ACHN (cell line): ENCODE results near the gene LCA5.
"Not testable (repeated sequence)": the region's sequence is repeated elsewhere in the genome, so short reads cannot be mapped to it uniquely, and the experiment has no call there.

ENCODE experiments used
- DNase-seq: peaks from one replicate; pipeline ENCODE4 v3.0.0-alpha.2; 2015
- in situ Hi-C: cut with HindIII; loops from 2 replicates; pipeline ENCODE4 v1.10.0; 2017; ENCODE audit warnings: low sequenced_read_pairs, low pct_ligation_motif_present, low pct_unique_long_range_greater_than_20kb

The LCA5 gene

DNA sequence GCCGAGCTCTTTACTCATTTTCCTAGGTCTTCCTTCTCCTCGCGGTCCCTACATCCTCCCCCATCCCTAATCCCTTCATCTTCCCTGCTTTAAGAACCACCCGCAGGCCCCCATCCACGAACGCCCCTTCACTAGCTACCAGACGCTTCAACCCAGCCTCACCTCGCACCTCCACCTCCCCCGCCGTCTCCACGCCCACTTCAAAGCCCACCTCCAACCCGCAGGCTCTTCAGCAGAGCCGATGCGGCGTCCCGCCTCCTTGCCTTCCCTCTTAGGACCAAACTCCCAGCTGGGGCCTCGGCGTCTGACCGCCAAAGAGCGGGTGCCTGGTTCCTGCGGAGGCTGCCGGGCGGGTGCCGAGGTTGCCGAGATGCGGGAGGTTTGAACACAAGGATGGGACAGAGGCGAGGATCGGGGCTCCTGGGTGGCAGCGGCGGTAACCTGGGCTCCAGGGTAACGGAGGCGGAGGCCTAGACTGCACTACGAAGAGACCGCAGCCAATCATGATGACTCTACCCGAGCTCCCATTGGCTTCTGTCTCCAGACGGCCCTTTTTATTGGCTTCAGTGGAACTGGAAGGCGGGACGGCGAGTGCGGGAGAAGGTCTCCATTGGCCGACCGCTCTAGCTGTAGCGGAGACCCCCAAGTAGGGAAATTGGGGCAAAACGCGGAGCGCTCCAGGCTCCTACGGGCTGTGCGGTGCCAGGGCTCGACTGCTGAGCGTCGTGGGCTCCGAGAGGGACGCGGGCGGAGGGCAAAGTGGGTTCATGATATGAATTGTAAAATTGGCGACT is at the start of gene LCA5:
TSS of gene LCA5 (minus strand) at position 477 of the 794 bp plus-strand sequence. CDS start 18,536 bp downstream, outside the sequence.
- peak; percentile 96 for DNase-seq
- in situ Hi-C loops: no loop called here

DNA sequence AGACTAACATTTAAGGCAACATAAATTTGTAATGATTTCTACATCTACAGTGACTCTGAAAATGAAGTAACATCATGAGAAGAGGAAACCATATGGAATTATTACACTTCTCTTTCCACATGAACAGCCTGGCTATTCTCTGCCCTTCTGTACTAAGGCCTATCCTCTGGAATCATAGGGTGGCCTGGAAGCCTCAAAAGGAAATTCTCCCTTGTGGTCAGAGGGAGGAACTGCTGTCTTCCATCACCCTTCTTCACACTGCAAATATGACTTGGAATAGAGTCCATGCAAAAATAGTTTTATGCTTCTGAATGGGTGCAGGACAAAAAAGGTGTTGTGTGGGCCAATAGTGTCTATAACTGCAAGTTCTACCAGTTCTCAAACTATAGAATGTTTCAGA is 49.3 kb upstream of the LCA5 start:
- in situ Hi-C loops: no loop called here
- DNase-seq: peak; percentile 56

DNA sequence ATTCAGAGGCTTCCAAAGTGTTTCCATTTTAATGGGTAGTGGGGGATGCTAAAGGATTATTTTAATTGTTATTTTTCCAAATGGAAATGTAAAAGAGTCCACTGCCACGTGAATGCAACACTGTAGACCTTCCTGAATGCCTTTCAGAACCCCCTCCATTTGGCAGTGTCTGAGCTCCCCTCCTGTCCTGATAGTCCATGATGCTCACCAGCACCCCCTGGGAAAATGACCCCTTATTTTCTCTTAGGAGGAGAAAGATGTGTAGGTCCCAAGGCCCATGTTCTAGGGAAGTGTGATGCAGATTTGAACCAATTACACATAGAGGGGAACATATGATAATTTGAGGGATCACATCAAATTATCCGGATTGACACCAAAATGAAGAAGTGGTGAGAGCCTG is 47.1 kb upstream of the LCA5 start:
- in situ Hi-C loops: no loop called here
- DNase-seq: no peak

DNA sequence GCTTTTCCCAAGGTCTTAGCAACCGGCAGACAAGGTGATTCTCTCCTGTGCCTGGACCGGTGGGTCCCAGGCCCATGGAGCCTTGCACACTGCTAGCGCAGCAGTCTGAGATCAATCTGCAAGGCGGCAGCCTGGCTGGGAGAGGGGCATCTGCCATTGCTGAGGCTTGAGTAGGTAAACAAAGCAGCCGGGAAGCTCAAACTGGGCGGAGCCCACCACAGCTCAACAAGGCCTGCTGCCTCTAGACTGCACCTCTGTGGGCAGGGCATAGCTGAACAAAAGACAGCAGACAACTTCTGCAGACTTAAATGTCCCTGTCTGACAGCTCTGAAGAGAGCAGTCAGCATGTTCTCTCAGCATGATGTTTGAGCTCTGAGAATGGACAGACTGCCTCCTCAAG is 40.7 kb upstream of the LCA5 start:
- in situ Hi-C loops, DNase-seq: not testable (repeated sequence)

DNA sequence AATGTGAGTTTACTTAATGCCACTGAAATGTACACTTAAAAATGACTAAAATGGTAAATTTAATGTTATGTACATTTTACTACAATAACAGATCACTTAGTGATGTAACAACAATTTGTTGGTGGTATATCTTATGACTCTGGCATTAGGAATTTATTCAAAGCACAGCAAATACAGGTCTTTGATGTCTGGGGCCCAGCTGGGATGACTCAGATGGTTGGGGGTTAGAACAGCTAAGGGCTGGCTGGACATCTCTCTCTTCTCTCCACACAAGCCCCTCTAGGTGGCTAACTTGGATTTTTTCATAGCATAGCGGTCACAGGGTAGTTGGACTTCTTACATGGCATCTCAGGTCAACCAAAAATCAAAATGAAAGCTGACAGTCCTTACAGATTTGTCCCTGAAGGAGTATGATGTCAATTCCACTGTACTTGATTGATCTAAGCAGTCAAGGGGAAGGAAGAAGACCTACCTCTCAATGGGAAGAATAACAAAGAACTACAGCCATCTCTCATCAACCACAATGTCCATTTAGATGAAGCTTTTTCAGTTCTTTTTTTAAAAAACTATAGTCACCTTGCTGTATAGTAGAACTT is 37.5 kb upstream of the LCA5 start:
- DNase-seq: peak; percentile 20
- in situ Hi-C loops: no loop called here

DNA sequence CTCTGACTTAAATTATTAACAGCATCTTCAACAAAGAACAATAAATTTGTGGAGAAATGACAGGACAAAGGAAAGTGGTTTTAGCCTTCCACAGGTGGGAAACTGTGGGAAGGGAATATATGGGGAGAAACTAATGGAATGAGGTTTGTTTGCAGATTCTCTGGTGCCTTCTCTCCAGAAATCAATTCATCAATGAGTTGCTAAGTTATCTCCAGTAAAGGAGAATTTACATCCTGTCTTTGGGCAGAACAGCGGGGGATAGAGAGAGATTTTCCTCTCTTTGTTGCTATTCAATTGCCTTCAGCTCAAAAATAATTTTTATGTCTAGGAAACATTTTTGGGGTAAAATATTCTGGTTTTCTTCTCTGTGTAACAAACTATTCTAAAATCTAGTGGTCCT is 36.9 kb upstream of the LCA5 start:
- no peak for DNase-seq
- in situ Hi-C loops: no loop called here

DNA sequence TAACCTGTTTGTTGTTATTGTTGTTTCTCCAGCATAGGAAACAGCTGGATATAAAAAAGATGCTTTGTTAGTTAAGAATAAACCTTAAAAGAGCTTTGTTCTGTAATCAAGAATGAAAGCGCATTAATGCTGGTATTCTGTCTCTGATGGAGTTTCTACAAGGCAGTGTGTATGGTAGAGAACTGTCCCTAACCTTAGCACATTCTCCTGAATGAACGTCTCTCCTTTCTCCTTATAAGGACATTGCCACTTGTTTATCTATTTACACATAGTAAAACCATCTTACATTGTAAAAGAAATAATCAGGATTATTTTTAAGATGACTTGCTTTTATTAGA is 33.8 kb upstream of the LCA5 start:
- in situ Hi-C loops: no loop called here

DNA sequence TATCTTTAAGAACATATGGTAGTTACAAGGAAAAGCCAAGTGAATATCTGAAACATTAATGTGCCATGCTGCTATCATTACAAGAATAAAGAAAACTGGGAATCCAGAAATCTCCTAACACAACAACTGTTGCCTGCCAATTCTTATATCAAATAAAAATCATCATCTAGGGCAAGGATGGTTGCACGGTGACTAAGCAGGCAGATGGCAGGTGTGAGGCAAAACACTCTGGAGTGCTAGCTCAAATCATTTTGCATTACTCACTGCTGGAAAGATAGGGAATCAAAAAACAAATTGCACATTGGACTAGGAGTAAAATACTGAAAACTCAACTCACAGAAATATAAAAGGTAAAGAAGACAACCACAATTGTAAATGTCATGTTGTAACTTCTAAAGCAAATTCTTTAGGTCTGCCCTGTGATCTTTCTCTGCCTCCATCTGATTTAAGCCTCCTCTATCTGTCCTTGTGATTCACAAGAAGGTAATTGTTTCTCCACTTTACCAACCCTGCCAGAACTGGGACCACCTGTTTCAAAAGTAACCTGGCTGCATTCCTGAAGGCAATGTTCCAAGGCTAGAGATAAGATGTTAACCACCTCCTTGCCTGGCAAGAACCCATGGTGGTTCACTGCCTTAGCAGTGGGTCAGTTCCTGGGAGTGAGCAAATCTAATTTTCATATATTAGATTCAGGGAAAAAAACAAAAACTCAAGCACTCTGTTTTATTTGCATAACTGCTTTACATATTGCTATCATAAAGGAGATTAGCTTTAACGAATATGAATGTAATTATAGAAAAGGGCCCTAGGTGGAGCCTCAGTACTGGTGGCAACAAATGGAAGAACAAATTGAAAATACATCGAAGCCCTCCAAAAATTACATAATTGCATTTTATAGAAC is 33.1 kb upstream of the LCA5 start:
- in situ Hi-C loops: no loop called here
- DNase-seq: peak; percentile 72

More for the DNA sequence above, 33.8 kb upstream of the LCA5 start:
- no peak for DNase-seq

DNA sequence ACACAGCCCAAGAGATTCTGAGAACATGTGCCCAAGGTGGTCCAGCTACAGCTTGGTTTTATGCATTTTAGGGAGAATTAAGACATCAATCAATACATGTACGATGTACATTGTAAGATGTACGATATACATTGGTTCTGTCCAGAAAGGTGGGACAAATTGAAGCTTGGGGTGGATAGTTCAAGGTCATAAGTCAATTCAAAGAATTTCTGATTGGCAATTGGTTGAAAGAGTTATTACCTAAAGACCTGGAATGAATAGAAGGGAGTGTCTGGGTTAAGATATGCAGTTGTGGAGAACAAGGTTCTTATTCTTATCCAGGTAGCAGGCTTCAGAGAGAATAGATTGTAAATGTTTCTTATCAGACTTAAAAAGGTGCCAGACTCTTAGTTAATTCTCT is 31.8 kb upstream of the LCA5 start:
- no peak for DNase-seq
- in situ Hi-C loops: no loop called here

DNA sequence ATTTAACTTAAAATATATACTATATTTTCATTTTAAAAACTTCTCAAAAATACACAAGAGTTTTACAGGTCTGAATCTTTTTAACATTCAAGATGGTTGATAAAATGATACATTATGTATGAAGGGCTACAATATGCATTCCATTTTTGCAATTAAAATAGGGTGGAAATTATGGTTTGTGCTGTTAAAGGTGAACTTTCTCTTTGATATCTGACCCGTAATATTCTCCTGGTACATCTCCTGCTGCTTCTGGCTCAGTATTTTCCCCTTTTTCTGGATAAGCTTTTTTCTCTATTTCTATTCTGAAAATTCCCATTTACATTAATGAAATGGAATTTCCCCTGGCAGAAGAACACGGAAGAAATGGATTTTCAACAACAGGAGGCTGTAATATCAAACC is 27.4 kb upstream of the LCA5 start:
- DNase-seq: no peak
- in situ Hi-C loops: no loop called here

DNA sequence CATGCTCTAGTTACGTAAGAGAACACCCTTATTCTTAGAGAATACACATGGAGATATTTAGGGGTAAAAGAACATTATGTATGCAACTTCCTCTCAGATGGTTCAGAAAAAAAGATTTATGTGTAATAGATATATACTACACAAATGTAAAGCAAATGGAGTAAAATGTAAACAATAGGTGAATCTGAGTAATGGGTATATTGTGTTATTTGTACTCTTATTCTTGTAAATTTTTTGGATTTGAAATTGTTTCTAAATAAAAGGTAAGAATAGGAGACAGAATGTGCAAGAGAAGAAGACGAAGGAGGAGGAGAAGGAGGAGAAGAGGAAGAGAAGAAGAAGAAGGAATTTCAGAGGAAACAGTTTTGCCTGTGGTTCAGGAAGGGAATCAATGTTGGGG is 22.5 kb upstream of the LCA5 start:
- in situ Hi-C loops: no loop called here
- DNase-seq: no peak

DNA sequence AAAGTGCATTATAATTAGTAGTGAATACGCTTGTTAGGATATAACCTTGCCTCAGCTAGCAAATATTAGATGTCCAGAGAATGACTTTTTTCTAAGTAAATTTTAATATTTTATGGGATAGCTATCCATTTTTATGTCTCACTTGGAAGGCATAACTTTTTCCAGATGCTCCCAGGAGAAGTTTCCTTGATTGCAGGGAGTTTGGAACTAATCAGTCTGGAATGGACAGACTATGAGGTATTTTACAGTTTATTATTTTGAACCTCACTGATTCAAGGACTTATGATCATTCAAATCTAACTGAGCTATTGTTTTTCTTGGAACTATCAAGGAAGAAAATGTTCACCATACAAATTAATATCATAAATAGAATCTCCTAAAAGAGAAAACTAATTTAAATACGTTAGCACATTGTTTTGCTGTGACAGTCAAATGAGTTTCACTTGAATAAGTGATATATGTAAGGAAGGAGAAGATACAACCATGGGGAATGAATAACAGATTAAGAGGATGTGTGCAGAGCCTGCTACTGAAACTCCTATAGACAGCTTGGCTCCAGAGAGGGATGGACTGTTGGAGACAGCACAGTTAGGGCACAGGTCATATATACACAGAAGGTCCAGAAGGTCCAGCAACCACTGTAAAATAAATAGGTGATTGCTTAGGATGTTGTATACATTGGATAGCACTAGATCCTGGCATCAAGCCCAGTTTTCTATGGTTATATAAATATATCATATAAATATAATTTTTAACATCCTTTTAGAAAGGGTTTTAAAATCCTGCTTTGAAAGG is 20.6 kb upstream of the LCA5 start:
- DNase-seq: no peak
- in situ Hi-C loops: no loop called here

DNA sequence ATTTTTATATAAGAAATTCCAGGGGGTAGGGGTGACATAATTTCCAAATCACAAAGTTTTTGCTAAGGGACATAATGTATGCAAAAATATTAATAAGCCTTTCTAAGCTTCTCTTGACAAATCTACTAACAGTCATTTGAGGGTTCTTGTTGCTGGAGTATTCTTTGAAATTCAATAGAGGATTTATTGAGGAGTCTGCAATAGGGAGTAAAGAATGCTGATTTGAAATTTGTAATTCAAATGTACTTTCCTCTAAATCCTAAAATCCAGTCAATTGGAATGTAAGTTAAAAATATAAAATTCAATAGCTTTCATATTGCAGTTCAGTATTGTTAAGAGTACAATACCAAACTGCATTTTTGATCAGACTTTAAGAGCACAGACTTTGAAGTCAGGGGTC is 17.1 kb upstream of the LCA5 start:
- in situ Hi-C loops: no loop called here
- no peak for DNase-seq

DNA sequence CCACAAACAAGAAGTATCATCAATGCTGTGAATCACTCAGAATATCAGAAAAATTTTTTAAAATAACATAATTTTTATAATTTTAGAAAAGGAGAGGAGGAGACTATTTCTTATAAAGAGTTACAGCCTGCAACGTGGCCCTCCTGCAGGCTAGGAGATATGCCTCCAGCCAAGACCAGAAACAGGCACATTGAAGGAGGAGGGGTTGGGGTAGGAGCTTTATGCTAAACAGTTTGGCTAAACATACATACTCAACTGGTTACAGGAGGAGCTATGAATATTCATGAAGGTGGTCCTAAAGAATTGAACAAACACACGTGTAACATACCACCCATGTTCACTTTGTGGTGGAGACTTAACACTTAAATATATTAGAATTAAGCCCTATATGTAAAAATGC is 14.2 kb upstream of the LCA5 start:
- in situ Hi-C loops: no loop called here
- no peak for DNase-seq

DNA sequence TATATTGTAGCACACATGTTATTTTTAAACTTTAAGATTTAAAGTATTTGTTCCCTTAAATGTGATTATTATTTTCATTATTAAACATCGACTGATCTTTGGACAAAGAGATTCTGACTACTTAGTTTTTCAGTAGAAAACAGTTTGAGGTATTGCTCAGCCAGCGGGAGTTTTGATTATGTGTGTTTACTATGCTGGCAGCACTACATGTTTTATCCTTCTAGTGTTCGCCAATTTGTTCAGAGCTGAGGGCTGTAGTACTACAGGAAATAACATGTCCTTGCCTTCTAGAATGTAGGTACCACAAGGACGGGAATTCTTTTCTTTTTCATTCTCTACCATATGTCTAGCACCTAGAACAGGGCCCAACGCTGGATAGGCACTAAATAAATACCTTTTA is 11.1 kb upstream of the LCA5 start:
- in situ Hi-C loops: no loop called here
- DNase-seq: no peak

DNA sequence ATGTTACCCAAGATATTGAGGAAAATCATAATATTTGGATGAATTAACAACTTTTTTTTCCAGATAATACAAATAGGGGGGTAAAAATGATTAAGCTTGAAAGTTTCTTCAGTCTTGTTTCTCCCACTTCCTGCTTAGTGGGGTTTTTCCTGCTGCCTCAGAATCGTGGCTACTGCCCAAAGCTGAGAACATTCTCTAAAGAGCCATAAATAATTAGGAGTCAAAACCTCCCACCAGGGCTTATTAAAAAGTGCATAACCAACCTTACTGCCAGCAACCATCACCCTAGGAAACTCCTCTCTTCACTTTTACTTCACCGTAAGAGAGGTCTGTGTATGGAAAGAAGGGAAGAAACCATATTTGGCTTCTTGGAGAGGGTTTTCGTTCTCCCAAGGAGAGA is 9.0 kb upstream of the LCA5 start:
- in situ Hi-C loops: no loop called here
- DNase-seq: no peak

DNA sequence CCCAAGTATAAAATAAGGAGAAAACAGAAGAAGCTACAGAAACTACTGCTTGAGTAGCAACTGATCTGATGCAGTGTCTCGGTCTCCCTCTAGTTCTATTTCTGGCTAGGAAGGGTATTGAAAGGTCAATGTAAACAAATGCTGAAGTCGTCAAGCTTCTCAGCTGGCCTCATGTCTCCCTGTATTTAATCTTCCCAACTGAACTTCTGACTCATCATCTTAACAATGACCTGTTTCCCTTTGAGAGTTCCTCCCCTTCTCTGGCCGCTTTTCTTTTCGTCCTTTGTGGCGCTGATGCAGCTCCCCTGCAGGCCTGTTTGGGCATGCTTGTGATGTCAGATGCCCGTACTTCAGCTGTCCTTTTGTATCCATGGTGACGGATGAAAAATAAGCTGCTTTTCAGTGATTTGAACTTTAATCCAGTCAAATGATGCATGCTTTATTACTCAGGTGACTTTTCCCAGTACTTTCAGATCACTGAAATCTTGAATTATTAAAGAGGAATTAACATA is 7.8 kb upstream of the LCA5 start:
- peak; percentile 97 for DNase-seq
- in situ Hi-C loops: no loop called here

DNA sequence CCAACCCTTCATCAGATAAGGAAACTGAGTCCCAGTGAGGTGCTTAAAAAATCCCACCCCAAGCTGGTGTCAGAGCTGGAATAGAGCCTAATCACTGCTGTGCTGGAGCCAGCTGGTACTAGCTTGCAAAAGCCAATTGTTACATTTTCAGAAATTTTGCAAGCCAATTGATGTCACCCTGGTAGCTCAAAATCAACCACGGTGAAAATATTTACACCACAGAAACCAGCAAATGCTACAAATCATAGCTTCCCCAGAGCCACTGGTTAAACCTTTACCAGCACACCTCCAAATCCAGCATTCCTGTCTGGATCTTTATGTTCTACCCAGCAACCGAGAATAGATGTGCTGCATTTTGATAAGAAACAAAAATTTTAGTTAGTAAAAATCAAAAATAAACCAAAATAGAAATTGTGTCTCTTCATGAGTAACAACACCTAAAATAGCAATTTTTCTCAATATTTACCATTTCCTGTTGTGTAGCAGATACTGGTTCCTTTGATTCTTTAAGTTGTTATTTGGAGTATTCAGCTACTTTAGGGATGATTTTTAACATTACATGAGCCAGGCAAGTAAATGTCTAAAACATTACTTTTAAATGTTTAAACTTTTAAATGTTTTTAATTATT is 7.2 kb upstream of the LCA5 start:
- in situ Hi-C loops: no loop called here
- DNase-seq: peak; percentile 83
